Measurements from ENCODE around the gene YY1AP1. TPM values are rescaled to one million over a fixed set of nuclear protein-coding genes. Genes with fewer than 3 reads are reported as not detected.

The YY1AP1 gene
- total and polyA plus RNA-seq, 10 of the 15 experiments (the other 5 are each of a cell fraction or from before 2014, with no cell fraction given), result 13.2 to 118 (median 40.5) TPM

DNA sequence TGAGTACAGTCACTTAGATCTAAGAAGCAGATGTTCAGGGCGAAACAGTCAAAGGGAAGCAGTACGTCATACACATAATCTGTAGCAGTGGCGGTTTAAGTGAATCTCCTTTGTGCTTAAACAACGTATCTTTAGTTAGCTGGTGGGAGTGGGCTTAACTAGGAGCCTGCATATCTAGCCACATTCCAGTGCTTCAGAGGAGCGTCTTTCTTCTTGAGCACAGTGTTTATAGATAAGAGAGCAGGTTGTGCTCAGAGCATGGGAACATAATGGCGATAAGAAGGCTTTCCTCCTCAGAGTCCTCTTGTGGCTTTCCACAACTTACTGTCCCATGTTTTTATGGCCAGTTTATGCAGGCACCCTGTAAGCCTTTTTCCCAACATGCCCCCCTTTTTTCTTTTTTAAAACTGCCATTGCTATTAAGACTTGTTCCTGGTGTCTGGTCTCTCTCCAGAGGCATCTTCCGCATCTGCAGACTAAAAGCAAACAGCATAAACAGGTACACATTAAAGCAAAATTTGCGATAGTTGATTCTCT is 3.5 kb upstream of the YY1AP1 start:
- TF ChIP-seq SUZ12 (IDR thresholded peaks at IDR 0.05; ENCODE audit: unreplicated experiment) (no peak), IKZF1 (conservative IDR thresholded peaks at IDR 0.05) (no peak), BCLAF1 (IDR thresholded peaks at IDR 0.05) (no peak), POU2F2 (IDR thresholded peaks at IDR 0.05; ENCODE audit: borderline replicate concordance, low read depth, low read length) (no peak), YBX1 (IDR thresholded peaks at IDR 0.05) (no peak), CREB1 (IDR thresholded peaks at IDR 0.05; ENCODE audit: low read depth) (no peak), ELK1 (IDR thresholded peaks at IDR 0.05; ENCODE audit: low read depth, low read length) (no peak)
- TF ChIP-seq, protein P1, sequence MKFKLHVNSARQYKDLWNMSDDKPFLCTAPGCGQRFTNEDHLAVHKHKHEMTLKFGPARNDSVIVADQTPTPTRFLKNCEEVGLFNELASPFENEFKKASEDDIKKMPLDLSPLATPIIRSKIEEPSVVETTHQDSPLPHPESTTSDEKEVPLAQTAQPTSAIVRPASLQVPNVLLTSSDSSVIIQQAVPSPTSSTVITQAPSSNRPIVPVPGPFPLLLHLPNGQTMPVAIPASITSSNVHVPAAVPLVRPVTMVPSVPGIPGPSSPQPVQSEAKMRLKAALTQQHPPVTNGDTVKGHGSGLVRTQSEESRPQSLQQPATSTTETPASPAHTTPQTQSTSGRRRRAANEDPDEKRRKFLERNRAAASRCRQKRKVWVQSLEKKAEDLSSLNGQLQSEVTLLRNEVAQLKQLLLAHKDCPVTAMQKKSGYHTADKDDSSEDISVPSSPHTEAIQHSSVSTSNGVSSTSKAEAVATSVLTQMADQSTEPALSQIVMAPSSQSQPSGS (IDR thresholded peaks at IDR 0.05; ENCODE audit: low read length), result no peak
- TF ChIP-seq, protein P2, sequence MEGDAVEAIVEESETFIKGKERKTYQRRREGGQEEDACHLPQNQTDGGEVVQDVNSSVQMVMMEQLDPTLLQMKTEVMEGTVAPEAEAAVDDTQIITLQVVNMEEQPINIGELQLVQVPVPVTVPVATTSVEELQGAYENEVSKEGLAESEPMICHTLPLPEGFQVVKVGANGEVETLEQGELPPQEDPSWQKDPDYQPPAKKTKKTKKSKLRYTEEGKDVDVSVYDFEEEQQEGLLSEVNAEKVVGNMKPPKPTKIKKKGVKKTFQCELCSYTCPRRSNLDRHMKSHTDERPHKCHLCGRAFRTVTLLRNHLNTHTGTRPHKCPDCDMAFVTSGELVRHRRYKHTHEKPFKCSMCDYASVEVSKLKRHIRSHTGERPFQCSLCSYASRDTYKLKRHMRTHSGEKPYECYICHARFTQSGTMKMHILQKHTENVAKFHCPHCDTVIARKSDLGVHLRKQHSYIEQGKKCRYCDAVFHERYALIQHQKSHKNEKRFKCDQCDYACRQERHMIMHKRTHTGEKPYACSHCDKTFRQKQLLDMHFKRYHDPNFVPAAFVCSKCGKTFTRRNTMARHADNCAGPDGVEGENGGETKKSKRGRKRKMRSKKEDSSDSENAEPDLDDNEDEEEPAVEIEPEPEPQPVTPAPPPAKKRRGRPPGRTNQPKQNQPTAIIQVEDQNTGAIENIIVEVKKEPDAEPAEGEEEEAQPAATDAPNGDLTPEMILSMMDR (IDR thresholded peaks at IDR 0.05 in 2 of 3, conservative IDR thresholded peaks at IDR 0.05 in 1 of 3; ENCODE audit: control insufficient read depth in 2 of 3, extremely low read depth in 1 of 3, insufficient read depth in 1 of 3, low read depth in 3 of 3, low read length in 3 of 3), result no peak
- BruUV-seq (replicated peaks), result no TSS peak
- RAD21 ChIA-PET (ENCODE audit: unreplicated experiment), result no interaction called here
- no peak overlapping the region for H2AFZ ChIP-seq (ENCODE audit: control insufficient read depth, low read depth, low read length)
- POLR2A ChIA-PET, result interaction anchor here (0.6 kb wide), 1 partner anchor 211 kb away, joined by 4 read pairs; no protein-coding TSS in a partner anchor
- peaks cover 0 to 8% of the 10 kb centered on the region in 2 experiments; a peak in 2 of 4 replicates for H3K36me3 ChIP-seq (ENCODE audit: control insufficient read depth in 2 of 2, insufficient read depth in 2 of 2, low read length in 1 of 2)
- H3K79me2 ChIP-seq (ENCODE audit: control insufficient read depth, insufficient read depth, low read length), result peaks cover 87% of the 10 kb centered on the region
- H3K9me3 ChIP-seq (replicated peaks; ENCODE audit: control insufficient read depth, insufficient read depth, low read length), result peaks cover 4% of the 10 kb centered on the region; the same call in 1 of the 3 replicates
- H3K4me3 ChIP-seq, result no peak overlapping the region
- H4K20me1 ChIP-seq (ENCODE audit: control insufficient read depth, insufficient read depth), result no peaks in the 10 kb centered on the region
- H3K27ac ChIP-seq (ENCODE audit: control insufficient read depth, insufficient read depth), result no peak overlapping the region
- no peak for DNase-seq (ENCODE audit: low read depth, low spot score)
- in situ Hi-C loops (cut with MboI) (no loop called here), intact Hi-C loops (cut with micrococcal nuclease; ENCODE audit: unreplicated experiment) (no loop called here)
- no peaks in the 10 kb centered on the region for H3K27me3 ChIP-seq (replicated peaks in 1 of 2; ENCODE audit: control insufficient read depth in 2 of 2, insufficient read depth in 2 of 2, low read length in 1 of 2)
- no peak for FAIRE-seq
- H3K4me1 ChIP-seq (ENCODE audit: control insufficient read depth, insufficient read depth, low read length), result no peaks in the 10 kb centered on the region
- H3K9ac ChIP-seq (ENCODE audit: control insufficient read depth, insufficient read depth, low read length), result no peak overlapping the region
- no peak for ATAC-seq
- over 99% methylated on average over 8 of the region's 8 CpGs for WGBS (ENCODE audit: insufficient coverage, insufficient replicate concordance, low lambda C conversion rate, missing lambda C conversion rate)
- CTCF ChIA-PET, result interaction anchor here (0.8 kb wide), 1 partner anchor 37 kb away, joined by 3 read pairs; no protein-coding TSS in a partner anchor
- SMC1A ChIA-PET (ENCODE audit: uncharacterized antibody, unreplicated experiment), result no interaction called here
- H3K4me2 ChIP-seq (ENCODE audit: control insufficient read depth, insufficient read depth), result no peak overlapping the region
